ENCODE data around the gene HK1. TPM values are rescaled to one million over a fixed set of nuclear protein-coding genes. Genes with fewer than 3 reads are reported as not detected.

HK1 gene
- total RNA-seq, 4 donors from 2014 or later: 12.5 to 47.0 (median 12.6) TPM

DNA sequence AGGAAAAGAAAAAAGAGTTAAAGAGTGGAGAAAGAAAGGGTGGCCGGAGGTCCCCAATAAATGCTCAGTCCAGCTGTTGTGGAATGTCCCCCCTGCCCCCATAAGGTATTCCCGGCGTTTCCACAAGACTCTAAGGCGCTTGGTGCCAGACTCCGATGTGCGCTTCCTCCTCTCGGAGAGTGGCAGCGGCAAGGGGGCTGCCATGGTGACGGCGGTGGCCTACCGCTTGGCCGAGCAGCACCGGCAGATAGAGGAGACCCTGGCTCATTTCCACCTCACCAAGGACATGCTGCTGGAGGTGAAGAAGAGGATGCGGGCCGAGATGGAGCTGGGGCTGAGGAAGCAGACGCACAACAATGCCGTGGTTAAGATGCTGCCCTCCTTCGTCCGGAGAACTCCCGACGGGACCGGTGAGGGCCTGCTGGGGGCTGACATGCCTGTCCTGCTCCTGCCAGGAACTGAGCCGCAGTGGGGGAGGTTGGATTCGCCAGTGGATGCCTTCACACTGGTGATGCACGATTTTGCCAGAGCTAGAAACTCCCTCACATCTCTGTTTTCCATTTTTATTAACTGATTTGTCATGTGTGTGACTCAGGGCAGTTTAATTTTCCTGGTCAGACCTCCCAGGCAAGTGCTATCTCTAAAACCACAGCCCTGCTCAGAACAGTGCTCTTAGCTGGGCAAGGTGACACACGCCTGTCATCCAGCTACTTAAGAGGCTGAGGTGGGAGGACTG lies 104.3 kb downstream of the HK1 start:
- DNase-seq: no peak
- Histone ChIP-seq H3K27me3 (no peaks in the 10 kb centered on the region), H3K4me3 (no peak overlapping the region), H3K4me1 (no peaks in the 10 kb centered on the region), H3K36me3 (peaks cover 0 to 70% (median 0%) of the 10 kb centered on the region in 3 donors), H3K9me3 (no peaks in the 10 kb centered on the region), H3K27ac (no peak overlapping the region)
- no peak for TF ChIP-seq POLR2A (IDR thresholded peaks at IDR 0.05)
- TF ChIP-seq, protein P1, sequence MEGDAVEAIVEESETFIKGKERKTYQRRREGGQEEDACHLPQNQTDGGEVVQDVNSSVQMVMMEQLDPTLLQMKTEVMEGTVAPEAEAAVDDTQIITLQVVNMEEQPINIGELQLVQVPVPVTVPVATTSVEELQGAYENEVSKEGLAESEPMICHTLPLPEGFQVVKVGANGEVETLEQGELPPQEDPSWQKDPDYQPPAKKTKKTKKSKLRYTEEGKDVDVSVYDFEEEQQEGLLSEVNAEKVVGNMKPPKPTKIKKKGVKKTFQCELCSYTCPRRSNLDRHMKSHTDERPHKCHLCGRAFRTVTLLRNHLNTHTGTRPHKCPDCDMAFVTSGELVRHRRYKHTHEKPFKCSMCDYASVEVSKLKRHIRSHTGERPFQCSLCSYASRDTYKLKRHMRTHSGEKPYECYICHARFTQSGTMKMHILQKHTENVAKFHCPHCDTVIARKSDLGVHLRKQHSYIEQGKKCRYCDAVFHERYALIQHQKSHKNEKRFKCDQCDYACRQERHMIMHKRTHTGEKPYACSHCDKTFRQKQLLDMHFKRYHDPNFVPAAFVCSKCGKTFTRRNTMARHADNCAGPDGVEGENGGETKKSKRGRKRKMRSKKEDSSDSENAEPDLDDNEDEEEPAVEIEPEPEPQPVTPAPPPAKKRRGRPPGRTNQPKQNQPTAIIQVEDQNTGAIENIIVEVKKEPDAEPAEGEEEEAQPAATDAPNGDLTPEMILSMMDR (IDR thresholded peaks at IDR 0.05): no peak

DNA sequence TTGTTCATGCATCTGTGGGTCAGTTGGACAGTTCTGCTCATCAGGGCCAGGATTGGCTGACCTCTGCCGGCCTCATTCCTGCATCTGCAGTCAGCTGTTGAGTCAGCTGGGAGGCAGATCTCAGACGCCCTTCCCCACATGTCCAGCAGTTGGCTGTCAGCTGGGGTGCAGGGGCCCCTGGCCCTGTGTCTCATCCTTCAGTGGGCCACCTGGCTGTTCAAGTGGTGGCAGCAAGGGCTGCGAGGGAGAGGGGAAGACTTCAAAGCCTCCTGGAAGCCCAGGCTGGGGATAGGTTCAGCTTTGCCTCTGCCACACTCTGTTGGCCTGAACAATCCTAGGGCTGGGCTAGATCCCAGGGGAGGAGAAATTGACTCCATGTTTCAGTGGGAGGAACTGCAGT lies 105.3 kb downstream of the HK1 start:
- Histone ChIP-seq H3K36me3 (peaks cover 0 to 80% (median 0%) of the 10 kb centered on the region in 3 donors), H3K27me3 (no peaks in the 10 kb centered on the region), H3K4me3 (no peak overlapping the region), H3K27ac (no peak overlapping the region), H3K9me3 (no peaks in the 10 kb centered on the region), H3K4me1 (no peaks in the 10 kb centered on the region)
- DNase-seq: no peak
- TF ChIP-seq POLR2A (IDR thresholded peaks at IDR 0.05): no peak
- TF ChIP-seq, protein P1 (IDR thresholded peaks at IDR 0.05): no peak

DNA sequence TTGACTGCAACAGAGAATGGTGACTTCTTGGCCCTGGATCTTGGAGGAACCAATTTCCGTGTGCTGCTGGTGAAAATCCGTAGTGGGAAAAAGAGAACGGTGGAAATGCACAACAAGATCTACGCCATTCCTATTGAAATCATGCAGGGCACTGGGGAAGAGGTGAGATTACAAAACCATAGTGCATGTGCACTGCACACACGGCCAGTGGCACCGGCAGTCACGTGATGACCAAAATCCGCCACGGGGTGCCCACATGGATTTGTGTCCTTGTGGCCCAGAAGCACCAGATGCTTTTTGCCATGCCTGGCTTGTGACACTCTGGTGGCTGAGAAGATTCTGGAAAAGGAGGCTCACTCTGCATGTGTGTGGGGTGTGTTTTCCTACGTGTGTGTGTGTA lies 106.0 kb downstream of the HK1 start:
- TF ChIP-seq, protein P1 (IDR thresholded peaks at IDR 0.05): no peak
- no peak for TF ChIP-seq POLR2A (IDR thresholded peaks at IDR 0.05)
- Histone ChIP-seq H3K27ac (no peak overlapping the region), H3K36me3 (peaks cover 0 to 86% (median 0%) of the 10 kb centered on the region in 3 donors), H3K4me1 (no peaks in the 10 kb centered on the region), H3K27me3 (no peaks in the 10 kb centered on the region), H3K4me3 (no peak overlapping the region), H3K9me3 (no peaks in the 10 kb centered on the region)
- no peak for DNase-seq

DNA sequence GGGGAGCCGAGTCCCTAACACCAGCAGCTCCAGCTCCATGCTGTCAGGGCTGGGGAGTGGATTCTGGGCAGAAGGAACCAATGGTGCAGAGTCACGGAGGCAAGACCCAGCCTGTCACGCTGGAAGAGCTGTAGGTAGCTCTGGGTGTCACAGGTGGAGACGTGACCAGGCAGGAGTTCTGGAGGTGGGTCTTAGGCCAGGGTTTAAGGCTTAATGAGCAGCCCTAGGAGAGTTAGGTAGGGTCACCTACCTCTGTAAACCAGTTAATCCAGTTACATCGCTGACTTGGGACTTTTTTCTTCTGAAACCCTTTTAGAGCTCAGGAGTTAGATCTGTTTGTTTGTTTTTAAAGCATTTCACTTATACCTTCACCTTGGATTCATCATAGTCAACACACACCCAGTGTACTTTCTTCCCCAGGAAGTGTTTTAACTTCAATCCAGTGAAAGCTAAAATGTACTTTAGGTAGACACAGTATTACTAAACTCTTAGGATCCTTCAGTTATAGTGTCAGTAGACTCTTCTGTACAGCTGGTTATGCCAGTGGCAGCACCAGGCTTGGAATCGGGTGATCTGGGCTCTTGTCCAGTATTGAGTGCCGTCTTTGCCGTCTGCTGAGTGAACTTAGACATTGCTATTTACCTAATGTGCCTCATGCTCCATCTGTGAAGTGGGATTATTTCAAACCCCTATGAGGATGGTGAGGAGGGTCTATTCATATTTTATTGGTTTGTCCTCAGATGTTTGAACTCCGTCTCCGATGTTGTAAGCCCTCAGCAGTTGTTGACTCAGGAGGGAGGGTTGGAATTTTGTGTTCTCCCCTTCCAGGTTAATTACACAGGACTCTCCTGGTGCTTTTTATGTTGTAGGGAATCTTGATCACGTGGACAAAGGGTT lies 107.4 kb downstream of the HK1 start:
- TF ChIP-seq, protein P1 (IDR thresholded peaks at IDR 0.05): no peak
- TF ChIP-seq POLR2A (IDR thresholded peaks at IDR 0.05): no peak

DNA sequence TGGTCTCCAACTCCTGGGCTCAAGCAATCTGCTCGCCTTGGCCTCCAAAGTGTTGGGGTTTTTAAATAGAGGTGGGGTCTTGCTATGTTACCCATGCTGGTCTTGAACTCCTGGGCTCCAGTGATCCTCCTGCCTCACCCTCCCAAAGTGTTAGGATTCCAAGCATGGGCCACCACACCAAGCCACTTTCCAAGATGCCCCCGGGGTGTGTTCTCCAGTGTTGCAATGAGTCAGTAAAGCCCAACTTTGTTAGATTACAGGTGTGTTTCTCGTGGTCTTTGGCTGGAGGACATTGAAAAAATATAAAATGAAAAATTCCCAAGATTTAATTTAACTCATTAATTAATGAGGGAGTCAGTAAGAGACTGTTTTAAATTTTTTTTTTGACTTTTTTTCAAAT lies 109.2 kb downstream of the HK1 start:
- TF ChIP-seq, protein P1 (IDR thresholded peaks at IDR 0.05): no peak
- no peak for TF ChIP-seq POLR2A (IDR thresholded peaks at IDR 0.05)
- Histone ChIP-seq H3K27ac (no peak overlapping the region), H3K36me3 (peaks cover 0 to 69% (median 0%) of the 10 kb centered on the region in 3 donors), H3K4me1 (peaks cover 0 to 4% (median 0%) of the 10 kb centered on the region in 4 donors), H3K4me3 (no peak overlapping the region), H3K9me3 (no peaks in the 10 kb centered on the region), H3K27me3 (no peaks in the 10 kb centered on the region)
- DNase-seq: no peak

More for the DNA sequence above, 107.4 kb downstream of the HK1 start:
- H3K27ac ChIP-seq: no peak overlapping the region
- H3K4me3 ChIP-seq: no peak overlapping the region
- no peaks in the 10 kb centered on the region for H3K9me3 ChIP-seq
- no peaks in the 10 kb centered on the region for H3K4me1 ChIP-seq
- H3K36me3 ChIP-seq: peaks cover 0 to 77% (median 0%) of the 10 kb centered on the region in 3 donors
- H3K27me3 ChIP-seq: no peaks in the 10 kb centered on the region
- DNase-seq: no peak
